Fibroblast of skin of left quadriceps (primary cell): ENCODE data around the gene ZNF524.
"Not testable (repeated sequence)": the region's sequence is repeated elsewhere in the genome, so short reads cannot be mapped to it uniquely, and the experiment has no call there.

ENCODE experiments used
- DNase-seq, 2 experiments: peaks; one replicate each; pipeline ENCODE4 v3.0.0-alpha.2; 2013; ENCODE audit warnings: low read depth in 2 of 2

ZNF524 gene

GRCh38 chr19:55599842-55600661 is at the start of gene ZNF524:
TSS of gene ZNF524 (plus strand) at chr19:55600288. CDS start at chr19:55602113, 1,825 bp downstream.
- peak; percentile 81 to 84 for DNase-seq

- no peak for DNase-seq
Observed at GRCh38 chr19:55550321-55550650, 49.8 kb upstream of the ZNF524 start.

- no peak for DNase-seq
Observed at GRCh38 chr19:55552206-55552605, 47.9 kb upstream of the ZNF524 start.

- DNase-seq = peak; percentile 70 to 72
Observed at GRCh38 chr19:55552620-55553019, 47.5 kb upstream of the ZNF524 start.

- no peak for DNase-seq
Observed at GRCh38 chr19:55553217-55554182, 46.6 kb upstream of the ZNF524 start.

- no peak for DNase-seq
Observed at GRCh38 chr19:55554302-55554701, 45.8 kb upstream of the ZNF524 start.

GRCh38 chr19:55554741-55555152 is 45.3 kb upstream of the ZNF524 start:
- DNase-seq = no peak

GRCh38 chr19:55559684-55560083 is 40.4 kb upstream of the ZNF524 start:
- DNase-seq = no peak

- DNase-seq = no peak
Observed at GRCh38 chr19:55563261-55563690, 36.8 kb upstream of the ZNF524 start.

- DNase-seq = no peak
Observed at GRCh38 chr19:55566823-55567222, 33.3 kb upstream of the ZNF524 start.

- DNase-seq = no peak
Observed at GRCh38 chr19:55567708-55568328, 32.3 kb upstream of the ZNF524 start.

- DNase-seq = not testable (repeated sequence)
Observed at GRCh38 chr19:55569477-55569876, 30.6 kb upstream of the ZNF524 start.

- not testable (repeated sequence) for DNase-seq
Observed at GRCh38 chr19:55573929-55574328, 26.2 kb upstream of the ZNF524 start.

- DNase-seq = no peak
Observed at GRCh38 chr19:55576746-55577145, 23.3 kb upstream of the ZNF524 start.

- DNase-seq = no peak
Observed at GRCh38 chr19:55578031-55578760, 21.9 kb upstream of the ZNF524 start.

GRCh38 chr19:55578761-55579747 is 21.0 kb upstream of the ZNF524 start:
- DNase-seq = no peak

GRCh38 chr19:55579766-55580621 is 20.1 kb upstream of the ZNF524 start:
- no peak for DNase-seq

GRCh38 chr19:55580628-55581144 is 19.4 kb upstream of the ZNF524 start, which contains the start of gene ZNF579:
TSS of gene ZNF579 (minus strand) at chr19:55580848. CDS start at chr19:55579639, 1,209 bp downstream.
- peak; percentile 80 for DNase-seq
